Superior temporal gyrus (tissue), 1 donor: ENCODE data around the gene SAMM50.

Experiments
- DNase-seq: peaks from one replicate; pipeline ENCODE4 v3.0.0-alpha.2; 2016; ENCODE audit errors: extremely low spot score

Gene SAMM50

DNA sequence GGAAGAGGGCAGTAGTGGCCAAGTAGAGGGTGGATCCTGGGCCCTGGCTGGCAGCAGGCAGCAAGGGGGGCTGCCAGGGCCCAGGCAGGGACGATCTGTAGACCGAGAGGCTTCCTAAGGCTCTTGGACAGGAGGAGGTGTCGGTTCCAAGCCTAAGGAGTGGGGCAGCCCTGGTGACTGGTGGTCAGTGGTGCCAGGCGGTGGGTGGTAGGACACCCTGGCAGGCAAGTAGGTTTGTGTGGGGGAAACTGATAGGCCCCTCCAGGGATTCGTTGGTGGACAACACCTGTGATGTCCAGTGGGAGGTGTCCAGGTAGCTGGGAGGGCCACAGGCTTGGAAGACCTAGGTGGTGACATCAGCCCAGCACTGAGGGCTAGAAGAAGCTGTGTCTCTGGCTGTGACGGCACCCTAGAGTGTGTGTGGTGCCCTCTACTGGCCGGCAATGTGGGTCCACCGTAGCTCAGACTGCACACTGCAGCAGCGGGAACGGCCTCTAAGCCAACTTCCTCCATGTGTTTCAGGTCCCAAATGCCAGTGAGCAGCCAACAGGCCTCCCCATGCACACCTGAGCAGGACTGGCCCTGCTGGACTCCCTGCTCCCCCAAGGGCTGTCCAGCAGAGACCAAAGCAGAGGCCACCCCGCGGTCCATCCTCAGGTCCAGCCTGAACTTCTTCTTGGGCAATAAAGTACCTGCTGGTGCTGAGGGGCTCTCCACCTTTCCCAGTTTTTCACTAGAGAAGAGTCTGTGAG lies 9.4 kb upstream of the SAMM50 start:
- DNase-seq: peak; percentile 62

DNA sequence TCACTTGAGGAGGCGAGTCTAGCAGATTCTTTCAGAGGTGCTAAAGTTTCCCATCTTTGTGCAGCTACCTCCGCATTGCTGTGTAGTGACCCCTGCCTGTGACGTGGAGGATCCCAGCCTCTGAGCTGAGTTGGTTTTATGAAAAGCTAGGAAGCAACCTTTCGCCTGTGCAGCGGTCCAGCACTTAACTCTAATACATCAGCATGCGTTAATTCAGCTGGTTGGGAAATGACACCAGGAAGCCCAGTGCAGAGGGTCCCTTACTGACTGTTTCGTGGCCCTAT lies 8.9 kb upstream of the SAMM50 start:
- DNase-seq: no peak

DNA sequence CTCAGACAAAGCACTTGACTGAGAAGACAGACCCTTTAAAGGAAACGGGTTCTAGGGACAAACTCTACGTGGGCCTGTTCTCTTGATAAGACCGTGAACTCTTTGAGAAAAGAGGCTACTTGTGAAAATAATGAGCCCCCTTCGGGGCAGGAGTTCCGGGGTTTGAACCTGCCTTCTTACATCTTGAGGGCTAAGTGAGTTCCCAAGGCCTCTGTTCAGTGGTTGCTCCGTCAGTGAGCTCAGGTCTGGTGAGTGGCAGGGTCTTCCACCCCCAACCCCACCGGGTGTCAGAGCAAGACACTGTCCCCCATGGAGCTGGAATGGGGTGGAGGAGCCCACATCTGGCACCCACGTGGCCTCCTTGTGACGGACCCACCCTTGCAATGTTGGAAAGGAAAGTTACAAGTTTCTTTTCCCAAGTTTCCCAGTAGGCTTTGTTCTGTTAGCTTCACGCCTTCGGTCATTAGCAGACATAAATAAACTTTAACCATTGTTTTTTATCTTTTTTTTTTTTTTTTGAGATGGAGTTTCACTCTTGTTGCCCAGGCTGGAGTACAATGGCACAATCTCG lies 6.3 kb upstream of the SAMM50 start:
- DNase-seq: no peak

DNA sequence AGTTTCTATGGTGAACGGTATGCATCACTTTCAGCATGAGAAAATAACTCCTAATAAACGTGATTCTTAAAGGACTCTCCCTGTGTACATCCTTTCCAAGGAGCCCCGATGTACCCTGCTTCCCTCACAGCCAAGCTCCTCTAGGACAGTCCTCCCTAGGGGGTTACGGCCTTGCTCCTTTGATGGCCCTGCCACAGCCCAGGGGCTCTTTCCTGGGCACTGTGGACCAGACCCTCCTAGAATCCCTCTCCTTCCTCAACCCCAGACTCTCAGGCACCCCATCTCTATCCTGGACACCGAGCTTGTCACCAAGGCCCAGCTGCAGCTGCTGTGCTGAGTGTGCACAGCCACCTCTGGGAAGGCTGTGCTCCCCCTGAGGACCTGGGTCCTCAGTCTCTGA lies 3.9 kb upstream of the SAMM50 start:
- no peak for DNase-seq

DNA sequence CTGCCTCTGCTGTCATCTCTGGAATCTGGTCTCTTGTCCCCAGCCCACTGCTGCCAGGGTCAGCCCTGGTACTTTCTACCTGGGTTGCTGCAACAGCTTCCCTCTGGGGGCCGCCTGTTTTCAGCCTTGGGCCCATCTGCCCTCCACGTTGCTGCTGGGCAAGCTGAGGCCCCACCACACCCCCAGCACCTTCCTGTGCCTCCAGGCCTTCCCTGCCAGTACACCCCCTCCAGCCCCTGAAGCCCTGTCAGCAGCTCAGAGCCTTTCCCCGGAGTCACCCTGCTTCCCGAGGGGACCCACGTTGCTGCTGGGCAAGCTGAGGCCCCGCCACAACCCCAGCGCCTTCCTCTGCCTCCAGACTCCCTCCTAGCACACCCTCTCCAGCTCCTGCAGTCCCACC lies 3.3 kb upstream of the SAMM50 start:
- no peak for DNase-seq

DNA sequence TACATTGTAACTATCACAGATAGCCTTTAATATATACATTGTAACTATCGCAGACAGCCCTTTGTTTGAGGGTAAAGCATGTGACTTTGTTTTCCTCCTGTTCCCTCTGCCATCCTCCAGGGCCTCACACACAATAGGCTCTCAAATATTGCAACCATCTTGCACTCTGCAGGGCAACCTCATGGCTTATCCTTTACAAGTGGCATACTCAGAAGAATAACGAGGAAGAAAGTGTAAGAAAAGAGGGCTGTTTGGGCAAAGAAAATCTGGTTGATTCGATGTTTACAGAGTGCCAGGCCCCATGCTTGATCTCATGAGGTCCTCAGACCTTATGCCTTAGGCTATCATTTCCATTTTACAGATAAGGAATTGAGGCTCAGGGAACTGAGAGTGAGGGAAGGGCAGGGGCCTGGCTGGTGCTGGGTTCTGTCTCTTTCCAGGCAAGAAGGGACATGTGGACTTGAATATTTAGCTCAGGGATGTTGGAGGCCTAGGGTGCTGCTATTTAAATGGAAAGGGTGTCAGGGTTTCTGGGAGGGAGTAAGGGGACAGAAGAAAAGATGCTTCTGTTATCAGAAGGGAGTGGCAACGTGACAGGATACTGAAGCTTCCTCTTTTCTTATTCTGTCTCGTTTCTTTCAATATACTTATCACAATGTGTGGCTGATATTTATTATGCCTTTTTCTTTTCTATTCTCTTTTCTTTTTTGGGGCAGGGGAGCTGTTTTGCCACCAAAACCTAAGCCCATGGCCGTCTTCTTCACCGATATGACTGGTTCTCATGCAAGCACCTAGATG lies 1.1 kb upstream of the SAMM50 start:
- DNase-seq: no peak

DNA sequence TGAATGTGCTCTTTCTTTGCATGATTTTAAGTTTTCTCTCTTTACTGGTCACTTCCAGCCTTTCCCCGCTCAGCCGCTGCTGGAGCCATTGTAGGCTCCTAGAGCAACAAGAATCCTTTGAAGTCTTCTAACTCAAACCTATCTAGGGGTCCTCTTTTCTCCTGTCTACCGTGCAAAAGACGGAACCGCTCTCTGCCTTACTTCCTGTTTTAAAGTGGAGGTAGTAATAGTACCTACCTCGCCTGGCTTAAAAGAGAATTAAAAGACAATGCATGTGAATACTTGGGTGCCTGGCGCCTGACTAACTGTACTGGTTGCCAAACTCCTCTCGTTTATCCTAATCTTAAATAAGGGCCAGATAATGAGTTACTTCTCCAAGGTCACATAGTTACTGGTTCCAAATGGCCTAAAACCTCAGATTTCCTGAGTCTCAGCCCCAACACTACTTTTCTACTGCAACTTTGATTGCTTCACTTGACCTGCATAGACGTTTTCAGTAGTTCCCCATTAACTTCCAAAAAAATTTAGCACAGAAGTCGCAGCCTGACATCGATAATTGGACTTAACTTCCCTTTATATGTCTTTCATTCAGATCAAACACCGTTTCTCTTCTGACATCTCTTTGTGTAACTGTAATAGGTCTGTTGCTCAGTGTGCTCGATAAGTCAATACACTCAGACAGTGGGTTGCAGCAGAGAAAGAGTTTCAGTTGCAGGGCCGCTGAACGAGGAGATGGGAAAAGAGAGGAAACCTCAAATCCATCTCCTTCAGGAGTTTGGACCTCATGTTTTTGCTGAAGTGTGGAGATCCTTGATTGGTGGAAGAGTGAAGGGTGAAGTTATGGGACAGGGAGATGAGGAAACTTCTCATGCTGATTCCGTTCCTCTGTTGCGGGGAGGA lies 891 bp downstream of the SAMM50 start:
- peak; percentile 26 for DNase-seq

DNA sequence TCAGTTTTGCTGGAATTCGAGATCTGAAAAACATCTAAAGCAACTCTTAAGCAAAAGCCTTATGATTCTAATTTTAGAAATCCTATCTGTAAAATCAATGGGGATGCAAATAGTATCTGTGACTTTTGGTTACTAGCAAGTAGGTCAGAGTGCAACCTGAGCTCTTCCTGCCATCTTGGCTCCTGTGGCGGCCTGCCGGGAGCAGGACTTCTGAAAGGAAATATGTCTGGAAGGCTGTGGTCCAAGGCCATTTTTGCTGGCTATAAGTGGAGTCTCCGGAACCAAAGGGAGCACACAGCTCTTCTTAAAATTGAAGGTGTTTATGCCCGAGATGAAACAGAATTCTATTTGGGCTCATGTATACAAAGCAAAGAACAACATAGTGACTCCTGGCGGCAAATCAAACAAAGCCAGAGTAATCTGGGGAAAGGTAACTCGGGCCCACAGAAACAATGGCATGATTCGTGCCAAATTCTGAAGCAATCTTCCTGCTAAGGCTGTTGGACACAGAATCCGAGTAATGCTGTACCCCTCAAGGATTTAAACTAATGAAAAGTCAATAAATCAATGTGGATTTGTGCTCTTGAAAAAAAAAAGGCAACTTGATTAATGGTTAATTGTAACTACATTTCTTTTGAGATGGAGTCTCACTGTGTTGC lies 1.7 kb downstream of the SAMM50 start:
- DNase-seq: no peak

DNA sequence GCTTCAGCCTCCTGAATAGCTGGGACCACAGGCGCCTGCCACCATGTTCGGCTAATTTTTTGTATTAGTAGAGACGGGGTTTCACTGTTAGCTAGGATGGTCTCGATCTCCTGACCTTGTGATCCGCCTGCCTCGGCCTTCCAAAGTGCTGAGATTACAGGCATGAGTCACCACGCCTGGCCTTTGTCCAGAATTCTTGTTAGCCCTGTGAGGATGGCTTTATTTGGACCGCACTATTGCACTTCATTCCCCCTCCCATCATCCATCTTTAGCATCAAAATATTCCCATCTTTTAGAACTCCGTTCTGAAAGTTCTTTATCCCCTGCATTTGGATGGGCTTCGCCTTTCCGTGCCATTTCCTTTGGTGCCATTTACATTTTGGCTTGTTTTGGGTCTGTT lies 2.6 kb downstream of the SAMM50 start:
- no peak for DNase-seq

DNA sequence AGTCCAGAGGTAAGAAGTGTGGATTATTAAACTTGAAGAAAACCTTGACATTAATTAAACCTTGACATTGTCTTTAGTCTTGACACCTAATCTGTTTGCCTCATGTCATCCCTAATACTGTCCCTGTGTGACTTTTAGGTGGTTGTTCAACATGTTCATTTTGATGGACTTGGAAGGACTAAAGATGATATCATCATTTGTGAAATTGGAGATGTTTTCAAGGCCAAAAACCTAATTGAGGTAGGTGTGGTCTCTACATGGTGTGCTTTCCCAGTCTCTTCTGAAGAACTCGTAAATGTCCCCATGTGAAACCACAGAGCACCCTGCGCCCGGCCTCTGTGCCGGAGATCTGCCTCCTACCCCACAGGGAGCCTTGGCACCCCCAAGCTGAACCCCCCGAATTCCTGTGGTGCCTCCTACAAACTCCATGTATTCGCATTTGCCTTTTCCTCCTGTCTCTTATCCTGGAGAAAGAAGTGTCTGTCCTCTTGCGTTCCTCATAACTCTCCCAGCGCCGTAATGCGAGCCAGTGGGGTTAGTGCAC lies 9.1 kb downstream of the SAMM50 start:
- no peak for DNase-seq

DNA sequence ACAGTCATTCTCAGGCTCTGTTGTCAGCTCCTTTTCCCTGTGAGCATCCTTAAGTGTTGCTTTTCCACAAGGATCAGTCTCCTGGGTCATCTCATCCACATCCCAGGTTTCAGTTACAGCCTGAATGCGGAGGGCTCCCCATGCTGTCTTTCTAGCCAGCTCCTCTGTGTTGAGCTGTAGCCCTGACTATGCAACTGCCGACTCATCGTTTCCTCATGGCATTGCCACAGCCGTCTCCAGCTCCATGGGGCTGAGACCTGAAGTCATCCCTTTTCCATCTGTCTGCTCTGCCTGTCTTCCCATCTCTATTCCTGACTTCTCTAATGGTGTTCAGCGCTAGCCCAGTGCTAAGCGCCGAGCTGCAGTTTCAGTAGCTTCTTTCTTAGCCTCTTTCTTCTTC lies 11.8 kb downstream of the SAMM50 start:
- DNase-seq: no peak

DNA sequence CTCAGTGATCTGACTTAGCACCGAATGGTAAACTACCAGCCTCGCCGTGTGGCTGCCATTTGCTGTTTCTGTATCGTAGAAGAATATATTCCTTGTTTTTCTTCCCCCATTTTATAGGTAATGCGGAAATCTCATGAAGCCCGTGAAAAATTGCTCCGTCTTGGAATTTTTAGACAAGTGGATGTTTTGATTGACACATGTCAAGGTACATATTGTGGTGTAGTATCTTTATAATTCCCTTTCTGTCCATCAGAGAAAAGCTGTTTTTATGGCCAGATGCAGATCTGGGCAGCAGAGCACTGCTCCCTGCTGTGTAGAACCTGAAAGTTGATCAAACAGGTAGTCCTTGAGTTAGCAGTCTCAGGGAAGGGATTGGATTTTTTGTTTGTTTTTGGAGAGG lies 13.4 kb downstream of the SAMM50 start:
- no peak for DNase-seq

DNA sequence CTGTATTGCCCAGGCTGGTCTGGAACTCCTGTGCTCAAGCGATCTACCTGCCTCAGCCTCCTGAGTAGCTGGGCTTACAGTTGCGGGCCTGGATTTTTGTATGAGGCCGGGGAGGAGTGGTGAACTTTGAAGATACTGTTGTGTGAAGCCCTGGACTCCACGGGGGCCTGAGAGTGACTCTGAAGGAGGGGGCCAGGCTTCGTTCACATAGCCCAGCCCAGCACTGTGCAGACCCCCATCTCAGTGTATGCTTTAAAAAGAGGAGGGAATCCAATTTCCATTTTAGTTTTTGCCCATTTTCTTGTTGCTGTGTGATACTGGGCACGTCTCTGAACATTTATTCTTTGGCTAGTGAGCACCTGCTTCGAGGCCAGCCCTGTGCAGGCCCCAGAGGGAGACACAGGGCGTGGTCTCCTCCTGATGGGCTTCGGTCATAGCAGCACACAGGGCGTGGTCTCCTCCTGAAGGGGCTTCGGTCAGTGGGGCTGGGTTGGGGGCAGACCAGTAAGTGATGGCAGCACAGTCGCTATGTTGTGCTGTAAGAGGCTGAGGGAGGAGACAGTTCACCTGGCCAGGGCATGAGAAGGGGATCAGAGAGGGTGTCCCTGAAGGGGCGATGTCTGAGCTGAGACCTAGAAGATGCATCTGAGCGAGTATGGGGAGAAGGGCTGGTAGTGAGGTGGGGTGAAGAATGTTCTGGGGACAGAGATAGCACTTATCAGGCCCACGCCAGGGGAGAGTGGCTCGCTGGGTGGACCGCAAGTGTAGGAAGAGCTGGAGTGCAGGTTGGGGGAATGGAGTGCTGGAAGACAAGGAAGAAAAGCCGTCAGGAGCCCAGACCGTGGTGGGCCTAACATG lies 14.0 kb downstream of the SAMM50 start:
- no peak for DNase-seq

DNA sequence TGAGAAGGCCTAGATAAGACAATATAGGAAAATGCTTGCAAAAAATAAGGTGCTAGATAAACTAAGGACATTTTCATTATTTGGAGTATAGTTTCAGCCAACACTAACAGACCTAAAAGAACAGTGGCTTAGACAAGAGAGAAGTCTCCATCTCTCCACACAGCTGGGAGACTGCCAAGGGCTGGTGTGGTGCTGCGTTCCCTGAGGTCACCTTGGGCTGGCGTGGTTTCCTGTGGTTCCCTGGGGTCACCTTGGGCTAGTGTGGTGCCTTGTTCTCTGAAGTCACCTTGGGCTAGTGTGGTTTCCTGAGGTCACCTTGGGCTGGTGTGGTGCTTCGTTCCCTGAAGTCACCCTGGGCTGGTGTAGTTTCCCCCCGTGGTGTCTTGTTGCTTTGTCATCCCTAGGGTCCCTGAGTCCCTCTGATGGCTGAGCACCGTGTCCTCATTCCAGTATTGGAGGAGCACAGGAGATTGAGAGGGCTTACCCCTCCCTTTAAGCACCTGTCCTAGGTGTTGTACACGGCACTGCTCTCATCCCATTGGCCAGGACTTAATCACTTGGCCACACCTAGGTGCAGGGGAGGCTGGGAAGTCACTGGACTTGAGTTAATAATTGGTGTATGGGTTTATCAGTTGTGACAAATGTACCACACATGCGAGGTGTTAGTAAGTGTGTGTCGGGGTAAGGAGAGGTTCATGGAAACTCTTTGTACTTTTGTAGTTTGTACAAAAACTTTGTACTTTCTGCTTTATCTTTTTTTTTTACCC lies 14.9 kb downstream of the SAMM50 start:
- no peak for DNase-seq

DNA sequence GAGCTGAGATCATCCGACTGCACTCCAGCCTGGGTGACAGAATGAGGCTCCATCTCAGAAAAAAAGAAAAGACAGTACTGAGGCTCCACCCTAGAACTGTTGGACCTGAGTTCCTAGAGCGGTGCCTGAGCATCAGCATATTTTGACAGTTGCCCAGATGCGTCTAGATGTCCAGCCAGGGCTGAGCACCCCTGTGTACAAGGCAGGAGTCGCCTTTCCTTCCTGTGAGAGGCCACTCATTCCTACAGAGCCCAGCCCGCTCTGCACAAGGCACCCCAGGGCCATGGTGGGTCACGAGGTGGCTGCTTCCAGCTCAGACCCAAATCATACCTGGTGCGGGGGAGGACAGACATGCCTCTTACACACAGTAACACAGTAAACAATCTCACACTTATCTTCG lies 15.9 kb downstream of the SAMM50 start:
- DNase-seq: no peak

DNA sequence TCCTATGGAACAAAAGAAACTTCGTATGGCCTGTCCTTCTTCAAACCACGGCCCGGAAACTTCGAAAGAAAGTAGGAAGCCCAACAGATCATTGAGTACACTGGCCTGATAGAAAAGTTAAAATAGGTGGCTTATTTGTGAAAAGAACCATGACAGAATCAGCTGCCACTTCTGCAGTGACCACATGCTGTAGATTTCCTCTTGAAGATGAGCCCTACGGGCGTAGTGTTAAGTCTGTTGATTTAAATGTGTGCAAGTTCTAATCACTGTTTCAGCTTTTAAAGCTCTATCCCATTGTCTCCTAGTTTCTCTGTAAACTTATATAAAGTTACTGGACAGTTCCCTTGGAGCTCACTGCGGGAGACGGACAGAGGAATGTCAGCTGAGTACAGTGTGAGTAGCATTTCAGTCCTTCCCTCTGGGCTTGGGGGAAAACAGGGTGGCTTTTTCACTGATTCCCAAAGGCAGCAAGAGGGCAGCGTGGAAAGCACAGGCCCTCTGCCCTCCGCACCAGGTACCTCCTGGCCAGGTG lies 17.8 kb downstream of the SAMM50 start:
- DNase-seq: no peak

DNA sequence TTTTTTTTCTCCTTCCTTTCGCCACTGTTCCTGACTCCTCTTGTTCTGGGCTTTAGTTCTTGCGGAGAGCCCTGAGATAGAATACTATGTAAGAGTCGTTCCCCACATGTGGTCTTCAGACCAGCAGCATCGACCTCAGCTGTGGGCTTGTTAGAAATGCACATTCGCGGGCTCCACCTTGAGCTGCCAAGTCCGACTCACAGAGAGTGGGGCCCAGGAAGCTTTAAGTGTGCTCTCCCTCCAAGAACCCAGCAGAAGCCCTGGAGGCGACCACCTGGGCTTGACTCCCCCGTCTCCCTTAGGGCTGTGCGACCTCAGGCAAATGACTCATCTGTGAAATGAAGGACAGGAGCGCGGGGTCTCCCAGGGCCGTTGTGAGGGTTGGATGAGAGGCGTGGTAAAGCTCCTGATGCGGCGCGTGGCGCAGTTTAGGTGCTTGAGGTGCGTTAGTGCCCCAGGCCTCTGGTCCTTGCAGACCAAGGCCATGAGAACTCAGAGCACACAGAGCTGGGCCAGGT lies 18.8 kb downstream of the SAMM50 start:
- DNase-seq: no peak

DNA sequence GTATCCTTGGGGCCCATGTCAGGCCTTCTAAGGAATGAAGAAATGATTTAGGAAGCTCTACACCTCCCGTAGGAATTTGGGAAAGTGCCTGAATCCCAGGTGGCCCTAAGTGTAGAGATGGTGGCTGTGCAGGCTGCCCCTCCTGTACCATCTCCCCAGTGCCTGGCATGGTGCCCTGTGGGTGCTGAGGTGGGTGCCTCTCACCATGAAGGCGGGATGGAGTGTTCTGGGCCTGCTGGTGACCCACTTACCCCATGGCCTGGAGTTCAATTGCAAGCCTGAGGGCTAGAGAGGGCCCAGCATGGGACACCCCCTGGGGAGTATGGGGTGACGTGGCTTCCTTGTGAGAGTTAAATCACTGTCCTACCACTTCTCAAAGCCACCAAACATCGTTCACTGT lies 19.8 kb downstream of the SAMM50 start:
- no peak for DNase-seq
